Measurements from ENCODE around the gene PKLR.
A peak's percentile ranks its signal among the peaks of the same experiment; 100 is the strongest.

DNA sequence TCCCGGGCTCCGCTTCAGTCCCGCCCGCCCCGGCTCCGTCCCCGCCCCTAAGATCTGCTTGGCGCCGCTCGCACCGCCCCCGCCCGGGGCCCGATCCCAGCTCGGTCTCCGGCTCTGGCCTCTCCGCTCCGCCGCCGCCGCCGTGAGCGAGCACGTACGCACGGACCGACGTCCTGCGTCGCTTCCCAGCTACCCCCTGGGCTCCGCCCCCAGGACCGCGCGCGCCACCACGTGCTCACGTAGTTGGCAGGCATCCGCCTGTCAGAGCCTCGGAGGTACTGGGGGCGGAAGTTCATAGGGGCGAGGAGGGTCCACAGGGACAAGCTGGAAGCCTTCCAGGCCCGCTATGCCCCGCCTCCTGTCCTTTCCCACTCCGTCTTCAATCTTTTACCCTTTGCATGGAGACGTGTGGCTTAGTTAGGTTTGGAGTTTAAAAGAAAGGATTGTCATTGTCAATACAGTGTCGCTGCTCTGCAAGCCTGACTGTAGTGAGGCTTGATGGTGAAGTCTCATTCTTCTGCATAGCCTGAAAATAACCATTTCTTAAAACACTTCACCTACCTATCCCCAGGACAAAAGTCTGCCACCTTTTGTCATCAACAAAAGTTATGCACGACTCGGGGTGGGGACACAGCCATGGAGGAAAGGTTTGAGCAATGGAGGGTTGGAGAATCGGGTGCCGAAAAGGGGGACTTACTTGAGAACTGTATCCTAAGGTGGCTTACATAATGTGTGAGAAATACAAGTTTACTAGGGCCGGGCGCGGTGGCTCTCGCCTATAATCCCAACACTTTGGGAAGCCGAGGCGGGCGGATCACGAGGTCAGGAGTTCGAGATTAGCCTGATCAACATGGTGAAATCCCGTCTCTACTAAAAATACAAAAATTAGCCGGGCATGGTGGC is 27.6 kb downstream of the PKLR start, which contains the start of gene CLK2:
- TF ChIP-seq, protein P1, sequence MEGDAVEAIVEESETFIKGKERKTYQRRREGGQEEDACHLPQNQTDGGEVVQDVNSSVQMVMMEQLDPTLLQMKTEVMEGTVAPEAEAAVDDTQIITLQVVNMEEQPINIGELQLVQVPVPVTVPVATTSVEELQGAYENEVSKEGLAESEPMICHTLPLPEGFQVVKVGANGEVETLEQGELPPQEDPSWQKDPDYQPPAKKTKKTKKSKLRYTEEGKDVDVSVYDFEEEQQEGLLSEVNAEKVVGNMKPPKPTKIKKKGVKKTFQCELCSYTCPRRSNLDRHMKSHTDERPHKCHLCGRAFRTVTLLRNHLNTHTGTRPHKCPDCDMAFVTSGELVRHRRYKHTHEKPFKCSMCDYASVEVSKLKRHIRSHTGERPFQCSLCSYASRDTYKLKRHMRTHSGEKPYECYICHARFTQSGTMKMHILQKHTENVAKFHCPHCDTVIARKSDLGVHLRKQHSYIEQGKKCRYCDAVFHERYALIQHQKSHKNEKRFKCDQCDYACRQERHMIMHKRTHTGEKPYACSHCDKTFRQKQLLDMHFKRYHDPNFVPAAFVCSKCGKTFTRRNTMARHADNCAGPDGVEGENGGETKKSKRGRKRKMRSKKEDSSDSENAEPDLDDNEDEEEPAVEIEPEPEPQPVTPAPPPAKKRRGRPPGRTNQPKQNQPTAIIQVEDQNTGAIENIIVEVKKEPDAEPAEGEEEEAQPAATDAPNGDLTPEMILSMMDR (IDR thresholded peaks at IDR 0.05) = no peak
- peak; percentile 52 for TF ChIP-seq POLR2A (IDR thresholded peaks at IDR 0.05)

All from testis (tissue), 2 donors.